Breast epithelium (tissue), 4 donors: ENCODE data around the gene SORBS1. TPM values are rescaled to one million over a fixed set of nuclear protein-coding genes. Genes with fewer than 3 reads are reported as not detected.

Experiments
- DNase-seq, 2 donors: peaks; one replicate each; pipeline ENCODE4 v3.0.0-alpha.2; 2019; ENCODE audit warnings: low spot score in 2 of 2
- H3K27ac ChIP-seq, 2 donors: fragments of 200-600 bp; sonication (generic) in 1 of 2; one replicate each; pipeline ENCODE4 v1.5.1; 2016 to 2019; ENCODE audit warnings: mild to moderate bottlenecking in 1 of 2
- H3K27me3 ChIP-seq, 2 donors: fragments of 200-600 bp; sonication (generic) in 1 of 2; one replicate each; pipeline versions ENCODE4 v1.5.1 to v1.6.0; 2017 to 2019; ENCODE audit warnings: control low read depth in 1 of 2, mild to moderate bottlenecking in 1 of 2
- H3K36me3 ChIP-seq: fragments of 200-600 bp; one replicate; pipeline ENCODE4 v1.5.1; 2019
- H3K4me1 ChIP-seq, 2 donors: fragments of 200-600 bp; sonication (generic); one replicate each; pipeline ENCODE4 v1.5.1; 2016 to 2019; ENCODE audit warnings: control low read depth in 1 of 2
- H3K4me3 ChIP-seq, 3 donors: fragments of 200-600 bp; sonication (generic); 1 replicate in 2 of 3; 2 replicates in 1 of 3; pipeline ENCODE4 v1.5.1; 2016 to 2019; ENCODE audit warnings: mild to moderate bottlenecking in 3 of 3, moderate library complexity in 2 of 3
- H3K9me3 ChIP-seq, 2 donors: fragments of 200-600 bp; sonication (generic) in 1 of 2; one replicate each; pipeline ENCODE4 v1.5.1; 2016 to 2019; ENCODE audit warnings: control low read depth in 1 of 2
- POLR2A ChIP-seq: fragments of 450-650 bp; IDR thresholded peaks from one replicate; pipeline ENCODE4 v1.6.1; 2016; ENCODE audit warnings: antibody characterized with exemption, mild to moderate bottlenecking, moderate library complexity
- POLR2AphosphoS5 ChIP-seq, 3 donors: sonication (generic); formaldehyde crosslinking; IDR thresholded peaks; one replicate each; pipeline ENCODE4 v1.6.1; 2017; ENCODE audit warnings: antibody characterized with exemption in 3 of 3
- intact Hi-C: fragments of 100-400 bp; cut with DNase I; formaldehyde crosslinking; loops from one replicate; pipeline ENCODE4 v1.15.1; 2023; ENCODE audit warnings: low total_unique reads
- total RNA-seq, 3 donors: library from RNA; depleted of rRNA; stranded (reverse); fragments of >200 nt; gene quantifications; one replicate each; pipeline ENCODE4 v1.1.0, GENCODE V29; 2016
- TF ChIP-seq, protein P1 (sequence below), 3 donors: fragments of 450-650 bp; IDR thresholded peaks; one replicate each; pipeline ENCODE4 v1.5.1; 2016 to 2017; ENCODE audit warnings: antibody characterized with exemption in 3 of 3, mild to moderate bottlenecking in 3 of 3, moderate library complexity in 3 of 3

SORBS1 gene
- total RNA-seq, 3 donors from 2014 or later: 156 to 455 (median 200) TPM

- Histone ChIP-seq H3K4me1 (peaks cover 0 to 5% of the 10 kb centered on the region in 2 donors), H3K27me3 (no peaks in the 10 kb centered on the region), H3K9me3 (no peaks in the 10 kb centered on the region), H3K27ac (peak overlapping the region in 1 of 2 donors; percentile 44), H3K36me3 (peaks cover 8% of the 10 kb centered on the region), H3K4me3 (no peak overlapping the region)
- intact Hi-C loops: no loop called here
- TF ChIP-seq POLR2AphosphoS5 (IDR thresholded peaks at IDR 0.05): no peak
- TF ChIP-seq POLR2A: no peak
- TF ChIP-seq, protein P1, sequence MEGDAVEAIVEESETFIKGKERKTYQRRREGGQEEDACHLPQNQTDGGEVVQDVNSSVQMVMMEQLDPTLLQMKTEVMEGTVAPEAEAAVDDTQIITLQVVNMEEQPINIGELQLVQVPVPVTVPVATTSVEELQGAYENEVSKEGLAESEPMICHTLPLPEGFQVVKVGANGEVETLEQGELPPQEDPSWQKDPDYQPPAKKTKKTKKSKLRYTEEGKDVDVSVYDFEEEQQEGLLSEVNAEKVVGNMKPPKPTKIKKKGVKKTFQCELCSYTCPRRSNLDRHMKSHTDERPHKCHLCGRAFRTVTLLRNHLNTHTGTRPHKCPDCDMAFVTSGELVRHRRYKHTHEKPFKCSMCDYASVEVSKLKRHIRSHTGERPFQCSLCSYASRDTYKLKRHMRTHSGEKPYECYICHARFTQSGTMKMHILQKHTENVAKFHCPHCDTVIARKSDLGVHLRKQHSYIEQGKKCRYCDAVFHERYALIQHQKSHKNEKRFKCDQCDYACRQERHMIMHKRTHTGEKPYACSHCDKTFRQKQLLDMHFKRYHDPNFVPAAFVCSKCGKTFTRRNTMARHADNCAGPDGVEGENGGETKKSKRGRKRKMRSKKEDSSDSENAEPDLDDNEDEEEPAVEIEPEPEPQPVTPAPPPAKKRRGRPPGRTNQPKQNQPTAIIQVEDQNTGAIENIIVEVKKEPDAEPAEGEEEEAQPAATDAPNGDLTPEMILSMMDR (IDR thresholded peaks at IDR 0.05): no peak
- no peak for DNase-seq
Observed at GRCh38 chr10:95392681-95393164, 168.4 kb downstream of the SORBS1 start.

- DNase-seq: no peak
- H3K9me3 ChIP-seq: no peaks in the 10 kb centered on the region
- H3K4me3 ChIP-seq: no peak overlapping the region
- no peaks in the 10 kb centered on the region for H3K27me3 ChIP-seq
- peaks cover 0 to 5% of the 10 kb centered on the region in 2 donors for H3K4me1 ChIP-seq
- TF ChIP-seq POLR2A (no peak), POLR2AphosphoS5 (IDR thresholded peaks at IDR 0.05) (no peak)
- TF ChIP-seq, protein P1 (IDR thresholded peaks at IDR 0.05): no peak
- no peak overlapping the region for H3K27ac ChIP-seq
- peaks cover 4% of the 10 kb centered on the region for H3K36me3 ChIP-seq
- intact Hi-C loops: no loop called here
Observed at GRCh38 chr10:95392217-95392584, 169.0 kb downstream of the SORBS1 start.

- Histone ChIP-seq H3K9me3 (no peaks in the 10 kb centered on the region), H3K4me3 (no peak overlapping the region), H3K36me3 (no peaks in the 10 kb centered on the region), H3K4me1 (peaks cover 0 to 5% of the 10 kb centered on the region in 2 donors), H3K27me3 (no peaks in the 10 kb centered on the region), H3K27ac (no peak overlapping the region)
- DNase-seq: no peak
- TF ChIP-seq, protein P1 (IDR thresholded peaks at IDR 0.05): no peak
- TF ChIP-seq POLR2AphosphoS5 (IDR thresholded peaks at IDR 0.05) (no peak), POLR2A (no peak)
- intact Hi-C loops: no loop called here
Observed at GRCh38 chr10:95391581-95392216, 169.5 kb downstream of the SORBS1 start.

DNA sequence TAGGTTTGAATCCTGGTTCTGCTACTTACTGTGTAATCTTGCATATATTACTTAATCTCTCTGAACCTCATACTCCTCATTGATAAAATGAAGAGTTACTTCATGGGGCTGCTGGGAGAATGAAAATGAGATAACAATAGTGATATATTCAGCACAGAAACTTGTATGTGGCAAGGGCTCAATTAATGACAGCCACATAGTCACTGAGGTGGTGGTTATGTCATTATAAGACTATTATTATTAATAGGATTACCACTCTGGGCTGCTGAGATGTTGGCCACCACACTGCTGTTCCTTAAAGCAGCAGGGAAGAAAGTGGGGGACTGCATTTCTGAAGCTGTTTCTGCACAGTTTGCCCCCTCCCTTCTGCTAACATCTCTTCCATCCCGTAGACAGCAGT, 170.0 kb downstream of the SORBS1 start:
- Histone ChIP-seq H3K4me1 (peaks cover 0 to 5% of the 10 kb centered on the region in 2 donors), H3K36me3 (no peaks in the 10 kb centered on the region), H3K4me3 (no peak overlapping the region), H3K27ac (no peak overlapping the region), H3K27me3 (no peaks in the 10 kb centered on the region), H3K9me3 (no peaks in the 10 kb centered on the region)
- TF ChIP-seq POLR2A (no peak), POLR2AphosphoS5 (IDR thresholded peaks at IDR 0.05) (no peak)
- TF ChIP-seq, protein P1 (IDR thresholded peaks at IDR 0.05): no peak
- intact Hi-C loops: no loop called here
- no peak for DNase-seq

DNA sequence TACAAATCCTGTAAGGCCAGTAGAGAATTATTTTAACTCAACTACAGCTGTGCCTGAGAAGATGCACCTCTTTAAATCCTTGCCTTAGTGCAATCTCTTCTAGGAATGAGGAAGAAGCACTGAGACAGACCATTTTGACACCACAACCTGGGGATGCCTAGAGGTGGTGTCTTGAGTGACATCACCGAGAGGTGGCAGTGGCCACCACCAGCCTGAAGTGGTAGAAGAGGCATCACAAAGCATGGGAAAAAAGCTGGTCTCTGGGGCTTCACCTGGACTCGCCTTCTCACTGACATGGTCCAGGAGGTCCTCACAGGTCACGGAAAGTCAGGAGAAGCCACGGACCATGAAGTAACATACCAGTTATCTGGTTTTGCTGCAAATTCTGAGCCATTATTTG, 171.2 kb downstream of the SORBS1 start:
- Histone ChIP-seq H3K36me3 (no peaks in the 10 kb centered on the region), H3K4me1 (peaks cover 0 to 5% of the 10 kb centered on the region in 2 donors)

More for the DNA sequence above, 171.2 kb downstream of the SORBS1 start:
- no peak for DNase-seq
- Histone ChIP-seq H3K9me3 (no peaks in the 10 kb centered on the region), H3K4me3 (no peak overlapping the region), H3K27ac (peak overlapping the region; percentile 34 to 52), H3K27me3 (no peaks in the 10 kb centered on the region)
- intact Hi-C loops: no loop called here
- TF ChIP-seq POLR2AphosphoS5 (IDR thresholded peaks at IDR 0.05) (no peak), POLR2A (no peak)
- TF ChIP-seq, protein P1 (IDR thresholded peaks at IDR 0.05): no peak
